Astrocyte (in vitro differentiated cells and primary cell): ENCODE measurements around the gene SMCO2. TPM values are rescaled to one million over a fixed set of nuclear protein-coding genes. Genes with fewer than 3 reads are reported as not detected.

Source experiments
- DNase-seq: peaks from one replicate; pipeline ENCODE4 v3.0.0-alpha.2; 2010; ENCODE audit warnings: low read depth
- FAIRE-seq: peaks from 2 replicates; lab custom pipeline; 2011; peaks lifted over from hg19 to GRCh38; lab: Jason Lieb, UNC
- H2AFZ ChIP-seq: 2 replicates; pipeline ENCODE4 v1.6.0; 2012; ENCODE audit warnings: low read depth, low read length, inconsistent platforms
- H3K27ac ChIP-seq: 2 replicates; pipeline ENCODE4 v1.5.1; 2011; ENCODE audit warnings: low read depth, low read length, inconsistent platforms
- H3K27me3 ChIP-seq: 2 replicates; pipeline ENCODE4 v1.6.0; 2011; ENCODE audit warnings: low read length, inconsistent platforms; ENCODE audit not compliant: insufficient read depth
- H3K36me3 ChIP-seq: 2 replicates; pipeline ENCODE4 v1.5.1; 2011; ENCODE audit warnings: low read length, inconsistent platforms; ENCODE audit not compliant: insufficient read depth
- H3K4me1 ChIP-seq: 2 replicates; pipeline ENCODE4 v1.5.1; 2011; ENCODE audit warnings: low read length, inconsistent platforms; ENCODE audit not compliant: insufficient read depth
- H3K4me2 ChIP-seq: 2 replicates; pipeline ENCODE4 v1.6.0; 2012; ENCODE audit warnings: low read length, inconsistent platforms
- H3K4me3 ChIP-seq: 2 replicates; pipeline ENCODE4 v1.5.1; 2011; ENCODE audit warnings: low read depth, mild to moderate bottlenecking, low read length, inconsistent platforms; ENCODE audit not compliant: insufficient read depth
- H3K79me2 ChIP-seq: 2 replicates; pipeline ENCODE4 v1.6.0; 2012; ENCODE audit warnings: mild to moderate bottlenecking, low read length, inconsistent platforms; ENCODE audit not compliant: insufficient read depth
- H3K9ac ChIP-seq: 2 replicates; pipeline ENCODE4 v1.6.0; 2012; ENCODE audit warnings: mild to moderate bottlenecking, low read length, inconsistent platforms
- H3K9me3 ChIP-seq: 2 replicates; pipeline ENCODE4 v1.5.1; 2012; ENCODE audit warnings: low read depth, mild to moderate bottlenecking, low read length, inconsistent platforms; ENCODE audit not compliant: insufficient read depth
- H4K20me1 ChIP-seq: 2 replicates; pipeline ENCODE4 v1.6.0; 2012; ENCODE audit warnings: low read length, inconsistent platforms; ENCODE audit not compliant: insufficient read depth
- H3K27ac Mint-ChIP-seq: one replicate; pipeline ENCODE4 v1.8.0; 2021; ENCODE audit warnings: mild to moderate bottlenecking, mixed read lengths; ENCODE audit not compliant: unreplicated experiment
- H3K27me3 Mint-ChIP-seq: one replicate; pipeline ENCODE4 v1.8.0; 2021; ENCODE audit warnings: low read depth, mixed read lengths; ENCODE audit not compliant: unreplicated experiment
- H3K36me3 Mint-ChIP-seq: one replicate; pipeline ENCODE4 v1.8.0; 2021; ENCODE audit warnings: low read depth, mixed read lengths; ENCODE audit not compliant: unreplicated experiment
- H3K4me1 Mint-ChIP-seq: one replicate; pipeline ENCODE4 v1.8.0; 2021; ENCODE audit warnings: low read depth, mixed read lengths; ENCODE audit not compliant: unreplicated experiment
- H3K4me3 Mint-ChIP-seq: one replicate; pipeline ENCODE4 v1.8.0; 2021; ENCODE audit warnings: mild to moderate bottlenecking, moderate library complexity, mixed read lengths; ENCODE audit not compliant: unreplicated experiment
- H3K9me3 Mint-ChIP-seq: one replicate; pipeline ENCODE4 v1.8.0; 2021; ENCODE audit warnings: mild to moderate bottlenecking, mixed read lengths; ENCODE audit not compliant: unreplicated experiment
- CTCF ChIP-seq: IDR thresholded peaks from 2 replicates; pipeline ENCODE4 v1.5.1; 2011; ENCODE audit warnings: low read depth, mild to moderate bottlenecking, inconsistent platforms, low read length, moderate library complexity; ENCODE audit not compliant: insufficient read depth
- EZH2 ChIP-seq: IDR thresholded peaks from 2 replicates; pipeline ENCODE4 v1.6.1; 2012; ENCODE audit warnings: mild to moderate bottlenecking, low read length, inconsistent platforms; ENCODE audit not compliant: insufficient read depth
- total RNA-seq: library from RNA; stranded (reverse); gene quantifications from 2 replicates; pipeline ENCODE4 v1.2.1, GENCODE V29; 2021

SMCO2 gene
- total RNA-seq, 1 donor from 2014 or later, result 0.32 TPM

DNA sequence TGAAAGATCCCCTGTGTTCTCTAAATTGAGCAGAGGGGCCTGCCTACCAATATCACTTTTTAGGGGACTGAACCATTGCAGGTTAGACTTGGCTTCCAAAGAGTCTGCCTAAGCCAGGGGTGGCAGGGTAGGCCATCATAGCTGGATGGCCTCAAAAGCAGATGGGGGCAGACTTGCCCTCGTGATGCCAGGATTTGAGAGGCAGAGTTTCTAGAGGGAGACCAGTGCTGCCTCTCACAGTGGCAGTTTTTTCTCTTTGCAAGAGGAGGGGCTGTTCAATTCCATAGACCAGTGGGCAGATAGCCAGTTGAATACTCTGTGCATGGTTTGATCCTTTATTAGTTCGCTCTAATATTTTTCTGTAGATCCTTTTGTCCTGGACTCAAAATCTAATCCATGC lies 23.8 kb upstream of the SMCO2 start:
- H3K27me3 Mint-ChIP-seq, result no peaks in the 10 kb centered on the region

GRCh38 chr12:27424631-27425230 lies 21.8 kb upstream of the SMCO2 start:
- Histone ChIP-seq H3K36me3 (no peaks in the 10 kb centered on the region), H3K79me2 (no peaks in the 10 kb centered on the region), H3K4me1 (no peaks in the 10 kb centered on the region), H3K4me3 (no peak overlapping the region), H3K9me3 (no peaks in the 10 kb centered on the region), H3K4me2 (no peak overlapping the region), H3K9ac (no peak overlapping the region), H3K27ac (no peak overlapping the region), H2AFZ (peak overlapping the region; percentile 18), H4K20me1 (no peaks in the 10 kb centered on the region), H3K27me3 (no peaks in the 10 kb centered on the region)
- Mint-ChIP-seq H3K9me3 (no peaks in the 10 kb centered on the region), H3K4me3 (no peak overlapping the region), H3K27ac (no peak overlapping the region), H3K36me3 (peaks cover 2% of the 10 kb centered on the region), H3K4me1 (peaks cover 2% of the 10 kb centered on the region), H3K27me3 (no peaks in the 10 kb centered on the region)
- FAIRE-seq (peak; percentile 29), DNase-seq (peak; percentile 44)
- TF ChIP-seq CTCF (peak; percentile 66), EZH2 (no peak)

More for the DNA sequence above, 23.8 kb upstream of the SMCO2 start:
- no peak overlapping the region for H3K9ac ChIP-seq
- H3K27me3 ChIP-seq, result no peaks in the 10 kb centered on the region
- Mint-ChIP-seq H3K4me3 (no peak overlapping the region), H3K27ac (no peak overlapping the region), H3K9me3 (no peaks in the 10 kb centered on the region), H3K4me1 (peaks cover 2% of the 10 kb centered on the region), H3K36me3 (peaks cover 5% of the 10 kb centered on the region)
- H3K9me3 ChIP-seq, result no peaks in the 10 kb centered on the region
- H3K36me3 ChIP-seq, result no peaks in the 10 kb centered on the region
- H4K20me1 ChIP-seq, result no peaks in the 10 kb centered on the region
- DNase-seq, result no peak
- TF ChIP-seq CTCF (no peak), EZH2 (no peak)
- H3K4me3 ChIP-seq, result no peak overlapping the region
- no peak overlapping the region for H3K27ac ChIP-seq
- no peak for FAIRE-seq
- H2AFZ ChIP-seq, result no peak overlapping the region
- H3K4me2 ChIP-seq, result no peak overlapping the region
- no peaks in the 10 kb centered on the region for H3K4me1 ChIP-seq
- H3K79me2 ChIP-seq, result no peaks in the 10 kb centered on the region

DNA sequence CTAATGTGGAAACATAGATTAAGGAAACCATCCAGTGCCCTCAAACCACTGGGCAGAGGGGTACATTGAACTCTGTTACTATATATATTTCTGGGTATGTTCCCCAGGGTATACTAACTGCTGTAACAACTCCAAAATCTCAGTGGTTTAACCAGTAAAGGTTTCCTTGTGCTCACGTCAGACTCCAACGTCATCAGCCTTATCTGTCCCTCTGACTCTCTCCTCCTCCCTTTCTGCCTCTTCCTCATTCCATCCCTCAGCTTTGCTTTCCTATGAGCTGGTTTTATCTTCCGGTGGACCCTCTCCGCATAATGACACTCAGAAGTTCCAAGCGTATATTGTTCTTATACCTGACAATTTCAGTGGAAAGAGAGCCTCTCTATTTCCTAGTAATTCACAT lies 21.2 kb upstream of the SMCO2 start:
- H3K4me3 ChIP-seq, result no peak overlapping the region
- H4K20me1 ChIP-seq, result no peaks in the 10 kb centered on the region
- FAIRE-seq, result no peak
- no peaks in the 10 kb centered on the region for H3K4me1 ChIP-seq
- TF ChIP-seq EZH2 (no peak), CTCF (no peak)
- Mint-ChIP-seq H3K9me3 (no peaks in the 10 kb centered on the region), H3K27ac (no peak overlapping the region), H3K27me3 (no peaks in the 10 kb centered on the region), H3K4me3 (no peak overlapping the region), H3K36me3 (peaks cover 2% of the 10 kb centered on the region), H3K4me1 (peaks cover 2% of the 10 kb centered on the region)
- no peaks in the 10 kb centered on the region for H3K27me3 ChIP-seq
- no peak overlapping the region for H3K27ac ChIP-seq
- no peak for DNase-seq
- H3K4me2 ChIP-seq, result no peak overlapping the region
- H3K79me2 ChIP-seq, result no peaks in the 10 kb centered on the region
- no peak overlapping the region for H3K9ac ChIP-seq
- no peak overlapping the region for H2AFZ ChIP-seq
- no peaks in the 10 kb centered on the region for H3K9me3 ChIP-seq
- H3K36me3 ChIP-seq, result no peaks in the 10 kb centered on the region
